Limb (tissue), 2 donors: ENCODE measurements around the gene ZIC2.

ENCODE experiments used
- DNase-seq, 2 donors: peaks; one replicate each; pipeline ENCODE4 v3.0.0-alpha.2; 2016; ENCODE audit errors: extremely low spot score in 2 of 2

The ZIC2 gene

GRCh38 chr13:99974296-99974938 lies 7.2 kb upstream of the ZIC2 start:
- peak in 1 of 2 donors; percentile 27 for DNase-seq

GRCh38 chr13:99974939-99975561 lies 6.5 kb upstream of the ZIC2 start:
- DNase-seq, result peak in 1 of 2 donors; percentile 41

GRCh38 chr13:99975626-99976025 lies 6.0 kb upstream of the ZIC2 start:
- peak in 1 of 2 donors; percentile 30 for DNase-seq

GRCh38 chr13:99976575-99976974 lies 5.0 kb upstream of the ZIC2 start:
- DNase-seq, result peak in 1 of 2 donors; percentile 12

GRCh38 chr13:99977334-99977911 lies 4.2 kb upstream of the ZIC2 start:
- peak in 1 of 2 donors; percentile 20 for DNase-seq

- DNase-seq, result peak in 1 of 2 donors; percentile 45
These were observed 3.4 kb upstream of the ZIC2 start for GRCh38 chr13:99977912-99978798.

- DNase-seq, result peak in 1 of 2 donors; percentile 54
These were observed 2.7 kb upstream of the ZIC2 start for GRCh38 chr13:99978799-99979452.

GRCh38 chr13:99979453-99980200 lies 2.0 kb upstream of the ZIC2 start:
- DNase-seq, result peak in 1 of 2 donors; percentile 67

GRCh38 chr13:99980201-99980823 lies 1.3 kb upstream of the ZIC2 start:
- DNase-seq, result peak in 1 of 2 donors; percentile 86

GRCh38 chr13:99980824-99981734 lies 505 bp upstream of the ZIC2 start:
- DNase-seq, result peak in 1 of 2 donors; percentile 83

GRCh38 chr13:99982036-99982730 lies 599 bp downstream of the ZIC2 start:
- peak in 1 of 2 donors; percentile 66 for DNase-seq

GRCh38 chr13:99982731-99983498 lies 1.3 kb downstream of the ZIC2 start:
- no peak for DNase-seq

- DNase-seq, result no peak
These were observed 2.2 kb downstream of the ZIC2 start for GRCh38 chr13:99983499-99984401.

- DNase-seq, result no peak
These were observed 3.1 kb downstream of the ZIC2 start for GRCh38 chr13:99984461-99985240.

- no peak for DNase-seq
These were observed 3.8 kb downstream of the ZIC2 start for GRCh38 chr13:99985241-99985874.
